Heart left ventricle (tissue), 16 donors: ENCODE measurements around the gene MVB12B. TPM values are rescaled to one million over a fixed set of nuclear protein-coding genes. Genes with fewer than 3 reads are reported as not detected.
A peak's percentile ranks its signal among the peaks of the same experiment; 100 is the strongest.

Source experiments
- ATAC-seq, 4 donors: fragments of 200-7000 bp; cut with Tn5 transposase; one replicate each; pipeline ENCODE4 v1.9.1; 2020 to 2022; ENCODE audit warnings: moderate library complexity in 4 of 4, mild to moderate bottlenecking in 3 of 4, moderate number of reproducible peaks in 1 of 4
- DNase-seq, 5 donors: peaks; one replicate each; pipeline ENCODE4 v3.0.0-alpha.2; 2020
- H3K27ac ChIP-seq, 12 donors: fragments of 200-600 bp; sonication (generic) in 4 of 12; one replicate each; pipeline versions ENCODE4 v1.5.0 to v1.8.0; 2016 to 2022; ENCODE audit warnings: mild to moderate bottlenecking in 2 of 12
- H3K27me3 ChIP-seq, 9 donors: fragments of 200-600 bp; sonication (generic) in 2 of 9; one replicate each; pipeline versions ENCODE4 v1.5.1 to v1.8.0; 2016 to 2022; ENCODE audit warnings: mild to moderate bottlenecking in 3 of 9
- H3K36me3 ChIP-seq, 9 donors: fragments of 200-600 bp; sonication (generic) in 2 of 9; one replicate each; pipeline versions ENCODE4 v1.5.0 to v1.8.0; 2018 to 2022; ENCODE audit warnings: mild to moderate bottlenecking in 2 of 9
- H3K4me1 ChIP-seq, 12 donors: fragments of 200-600 bp; sonication (generic) in 4 of 12; one replicate each; pipeline versions ENCODE4 v1.5.0 to v1.8.0; 2016 to 2022; ENCODE audit warnings: mild to moderate bottlenecking in 3 of 12
- H3K4me3 ChIP-seq, 12 donors: fragments of 200-600 bp; sonication (generic) in 4 of 12; one replicate each; pipeline versions ENCODE4 v1.5.0 to v1.8.0; 2017 to 2022; ENCODE audit warnings: mild to moderate bottlenecking in 9 of 12, moderate library complexity in 4 of 12
- H3K9me3 ChIP-seq, 12 donors: fragments of 200-600 bp; sonication (generic) in 4 of 12; one replicate each; pipeline versions ENCODE4 v1.5.0 to v1.8.0; 2016 to 2022; ENCODE audit warnings: mild to moderate bottlenecking in 1 of 12
- POLR2A ChIP-seq, 2 donors: fragments of 450-650 bp; IDR thresholded peaks; one replicate each; pipeline ENCODE4 v1.6.1; 2017; ENCODE audit warnings: antibody characterized with exemption in 2 of 2, mild to moderate bottlenecking in 2 of 2, moderate library complexity in 2 of 2
- WGBS, 4 donors: extraction: QIAGEN DNeasy Blood & Tissue Kit in 2 of 4; methylation state at CpG; one replicate each; pipeline versions ENCODE4 v1.1.5 to v1.1.7; 2013 to 2018; 5-methylcytosine and 5-hydroxymethylcytosine counted together
- intact Hi-C, 10 donors: fragments of 100-400 bp; cut with DNase I; formaldehyde crosslinking; loops; one replicate each; pipeline versions ENCODE4 v1.11.1 to v1.14.2; 2022
- polyA plus RNA-seq, 2 donors: library from polyadenylated mRNA; stranded (reverse); fragments of 200-250 nt; gene quantifications; one replicate each; pipeline ENCODE4 v1.2.3, GENCODE V29; 2013
- total RNA-seq, 9 donors: library from RNA; depleted of rRNA in 2 of 9; stranded (reverse); fragments of >200 nt in 2 of 9; fragmentation: NEBNext Ultra II Directional in 3 of 9; extraction: Animal tissue kit (Norgen Biotek cat#: 25700) in 3 of 9; gene quantifications; one replicate each; pipeline versions ENCODE4 v1.1.0 to v1.2.4, GENCODE V29; 2016 to 2023
- TF ChIP-seq, protein P1 (sequence below), 12 donors: fragments of 200-600 bp; sonication (generic) in 4 of 12; IDR thresholded peaks; one replicate each; pipeline versions ENCODE4 v1.5.0 to v1.8.0; 2018 to 2022; ENCODE audit warnings: antibody characterized with exemption in 12 of 12, mild to moderate bottlenecking in 5 of 12
- donor health status: ischemic (EF 13 %, LVEDD 7.1; RV severe dilation, severe dysfunction).
- donor health status: healthy with polysubstance abuse.
- donor health status: DM: no; HTN: yes; CAD: no.
- donor health status: DM: no; HTN: no; CAD: no.
- donor health status: ischemic (EF 25% LVEDD 6.9; RV normal size, moderate dysfunction).
- donor health status: ischemic (EF 25% LVEDD 5.7; RV mildly dilated, moderate dysfunction).
- donor health status: healthy.
- donor health status: DM: yes; HTN: yes; CAD: no.
- donor health status: ischemic (EF 35%, LVEDD 5.7; RV mildly dilated, moderate dysfunction).
- donor health status: nonischemic (EF 11% LVEDD 7.7; RV severe dilation, severe dysfunction).
- donor health status: DM: yes; HTN: yes; CAD: no.
- donor health status: PGD.
- donor health status: ischemic (EF 29% LVEDD 5.4; RV normal size, mild dysfunction).
- donor health status: nonischemic (EF 23%, LVEDD 6.1; RV moderate dilation, normal function).

The MVB12B gene
- total and polyA plus RNA-seq, 11 donors: 4.9 to 16.2 (median 11.0) TPM

- TF ChIP-seq, protein P1, sequence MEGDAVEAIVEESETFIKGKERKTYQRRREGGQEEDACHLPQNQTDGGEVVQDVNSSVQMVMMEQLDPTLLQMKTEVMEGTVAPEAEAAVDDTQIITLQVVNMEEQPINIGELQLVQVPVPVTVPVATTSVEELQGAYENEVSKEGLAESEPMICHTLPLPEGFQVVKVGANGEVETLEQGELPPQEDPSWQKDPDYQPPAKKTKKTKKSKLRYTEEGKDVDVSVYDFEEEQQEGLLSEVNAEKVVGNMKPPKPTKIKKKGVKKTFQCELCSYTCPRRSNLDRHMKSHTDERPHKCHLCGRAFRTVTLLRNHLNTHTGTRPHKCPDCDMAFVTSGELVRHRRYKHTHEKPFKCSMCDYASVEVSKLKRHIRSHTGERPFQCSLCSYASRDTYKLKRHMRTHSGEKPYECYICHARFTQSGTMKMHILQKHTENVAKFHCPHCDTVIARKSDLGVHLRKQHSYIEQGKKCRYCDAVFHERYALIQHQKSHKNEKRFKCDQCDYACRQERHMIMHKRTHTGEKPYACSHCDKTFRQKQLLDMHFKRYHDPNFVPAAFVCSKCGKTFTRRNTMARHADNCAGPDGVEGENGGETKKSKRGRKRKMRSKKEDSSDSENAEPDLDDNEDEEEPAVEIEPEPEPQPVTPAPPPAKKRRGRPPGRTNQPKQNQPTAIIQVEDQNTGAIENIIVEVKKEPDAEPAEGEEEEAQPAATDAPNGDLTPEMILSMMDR (IDR thresholded peaks at IDR 0.05): no peak
- TF ChIP-seq POLR2A (IDR thresholded peaks at IDR 0.05): no peak
- Histone ChIP-seq H3K4me1 (peaks cover 0 to 33% (median 3%) of the 10 kb centered on the region in 12 donors), H3K27ac (peak overlapping the region in 8 of 12 donors; percentile 5 to 66 (median 28)), H3K4me3 (no peak overlapping the region), H3K9me3 (no peaks in the 10 kb centered on the region), H3K27me3 (peaks cover 0 to 16% (median 0%) of the 10 kb centered on the region in 9 donors), H3K36me3 (no peaks in the 10 kb centered on the region)
- ATAC-seq (peak; percentile 53 to 90 (median 86)), DNase-seq (peak in 4 of 5 donors; percentile 56 to 75 (median 61))
- intact Hi-C loops: no loop called here
- 60 to 74% (median 72%) methylated on average over 6 to 9 of the region's 9 CpGs for WGBS, 4 donors
Observed at GRCh38 chr9:126532019-126532462, 205.4 kb downstream of the MVB12B start.

DNA sequence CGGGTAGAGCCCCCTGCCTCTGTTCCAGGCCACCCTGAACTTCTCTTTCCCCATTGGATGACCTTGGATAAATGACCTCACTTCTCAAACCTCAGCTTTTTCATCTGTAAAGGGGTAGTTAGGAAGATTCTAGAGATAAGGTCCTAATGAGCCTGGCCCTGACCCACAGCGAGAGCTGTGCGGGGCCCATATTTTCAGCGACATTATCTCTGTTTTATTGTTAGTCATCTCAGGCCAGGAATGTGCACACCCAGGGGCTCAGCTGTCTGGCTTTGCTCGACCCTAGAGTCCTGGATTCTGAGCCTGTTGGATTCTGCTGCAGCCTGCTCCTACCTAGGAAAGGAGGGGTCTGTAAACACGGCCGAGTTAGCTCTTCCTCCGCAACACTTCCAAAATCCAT, 205.9 kb downstream of the MVB12B start:
- 67 to 74% (median 67%) methylated on average over 7 to 8 of the region's 8 CpGs for whole genome bisulfite sequencing, 4 donors
- peak overlapping the region in 8 of 12 donors; percentile 5 to 66 (median 27) for H3K27ac ChIP-seq
- intact Hi-C loops: no loop called here
- DNase-seq (no peak), ATAC-seq (peak in 2 of 4 donors; percentile 33 to 70)
- no peaks in the 10 kb centered on the region for H3K36me3 ChIP-seq
- no peaks in the 10 kb centered on the region for H3K9me3 ChIP-seq
- TF ChIP-seq, protein P1 (IDR thresholded peaks at IDR 0.05): no peak
- no peak for TF ChIP-seq POLR2A (IDR thresholded peaks at IDR 0.05)
- H3K27me3 ChIP-seq: peaks cover 0 to 16% (median 0%) of the 10 kb centered on the region in 9 donors
- H3K4me3 ChIP-seq: no peak overlapping the region
- H3K4me1 ChIP-seq: peaks cover 0 to 33% (median 3%) of the 10 kb centered on the region in 12 donors

GRCh38 chr9:126532951-126533925, 206.6 kb downstream of the MVB12B start:
- peak overlapping the region in 4 of 12 donors; percentile 13 to 77 (median 48) for H3K27ac ChIP-seq
- whole genome bisulfite sequencing, 4 donors: 82 to 88% (median 85%) methylated on average over 22 to 24 of the region's 24 CpGs
- peak overlapping the region in 1 of 12 donors; percentile 25 for H3K4me3 ChIP-seq
- no peak for DNase-seq
- H3K36me3 ChIP-seq: no peaks in the 10 kb centered on the region
- intact Hi-C loops: no loop called here
- TF ChIP-seq, protein P1 (IDR thresholded peaks at IDR 0.05): no peak
- TF ChIP-seq POLR2A (IDR thresholded peaks at IDR 0.05): no peak
- ATAC-seq: no peak
- peaks cover 0 to 33% (median 3%) of the 10 kb centered on the region in 12 donors for H3K4me1 ChIP-seq
- peaks cover 0 to 18% (median 0%) of the 10 kb centered on the region in 9 donors for H3K27me3 ChIP-seq
- no peaks in the 10 kb centered on the region for H3K9me3 ChIP-seq

DNA sequence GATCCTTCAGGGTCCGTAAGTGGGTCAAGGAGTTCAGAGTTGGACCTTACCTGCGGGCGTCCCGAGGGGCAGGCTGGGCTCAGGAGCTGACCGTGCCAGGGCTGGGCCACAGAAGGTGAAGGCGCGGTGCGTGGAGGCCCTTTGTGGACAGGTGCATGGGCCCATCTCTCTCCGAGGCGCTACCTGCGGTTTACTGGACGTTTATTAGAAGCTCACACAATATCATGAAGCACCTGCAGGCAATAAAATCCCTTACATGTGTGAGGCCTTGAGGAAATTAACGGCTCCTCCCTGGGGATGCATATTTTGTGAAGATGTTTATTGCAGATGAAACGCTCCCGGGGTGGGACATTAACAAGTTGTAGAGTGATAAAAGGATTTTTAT, 207.3 kb downstream of the MVB12B start:
- no peaks in the 10 kb centered on the region for H3K36me3 ChIP-seq
- DNase-seq (no peak), ATAC-seq (no peak)
- TF ChIP-seq, protein P1 (IDR thresholded peaks at IDR 0.05): no peak
- TF ChIP-seq POLR2A (IDR thresholded peaks at IDR 0.05): no peak
- no peaks in the 10 kb centered on the region for H3K9me3 ChIP-seq
- H3K27ac ChIP-seq: peak overlapping the region in 1 of 12 donors; percentile 77
- intact Hi-C loops: no loop called here
- H3K4me1 ChIP-seq: peaks cover 0 to 33% (median 3%) of the 10 kb centered on the region in 12 donors
- peaks cover 0 to 20% (median 0%) of the 10 kb centered on the region in 9 donors for H3K27me3 ChIP-seq
- H3K4me3 ChIP-seq: peak overlapping the region in 1 of 12 donors; percentile 25
- WGBS, 4 donors: 69 to 79% (median 74%) methylated on average over 15 of the region's 15 CpGs
